HepG2 (cell line): Measurements from ENCODE around the gene PHKG1. TPM values are rescaled to one million over a fixed set of nuclear protein-coding genes. Genes with fewer than 3 reads are reported as not detected.

Experiments used
- ELF4 ChIP-seq: sonication (generic); formaldehyde crosslinking; IDR thresholded peaks from 2 replicates; pipeline ENCODE4 v1.5.0; 2020; ENCODE audit warnings: missing genetic modification reagents, mild to moderate bottlenecking, moderate library complexity, borderline replicate concordance
- FOXA1 ChIP-seq, 2 experiments: fragments of 450-650 bp in 1 of 2; sonication (generic) in 1 of 2; formaldehyde crosslinking in 1 of 2; IDR thresholded peaks; 2 replicates each; pipeline versions ENCODE4 v1.4.0 to v1.6.1; 2016 to 2020; ENCODE audit warnings: missing genetic modification reagents in 1 of 2
- HMGXB4 ChIP-seq, 2 experiments: sonication (generic) in 1 of 2; formaldehyde crosslinking in 1 of 2; IDR thresholded peaks; 2 replicates each; pipeline versions ENCODE4 v1.4.0 to v1.6.1; 2018 to 2020; ENCODE audit warnings: missing genetic modification reagents in 2 of 2, borderline replicate concordance in 1 of 2, low read depth in 1 of 2, mild to moderate bottlenecking in 1 of 2, missing biosample characterization in 1 of 2
- JUN ChIP-seq: sonication (generic); formaldehyde crosslinking; IDR thresholded peaks from 2 replicates; pipeline ENCODE4 v1.4.0; 2020; ENCODE audit warnings: mild to moderate bottlenecking, missing genetic modification reagents
- KDM5B ChIP-seq: sonication (generic); formaldehyde crosslinking; IDR thresholded peaks from 2 replicates; pipeline ENCODE4 v1.4.0; 2020; ENCODE audit warnings: missing genetic modification reagents, mild to moderate bottlenecking, borderline replicate concordance
- MAFK ChIP-seq, 2 experiments: IDR thresholded peaks in 1 of 2; conservative IDR thresholded peaks in 1 of 2; 2 replicates each; pipeline ENCODE4 v1.6.1; 2011; ENCODE audit warnings: improper control_type of control experiment in 2 of 2, low read length in 2 of 2
- MED8 ChIP-seq: sonication (generic); formaldehyde crosslinking; IDR thresholded peaks from 2 replicates; pipeline ENCODE4 v1.8.1; 2023; ENCODE audit warnings: mild to moderate bottlenecking, missing genetic modification reagents; ENCODE audit not compliant: insufficient replicate concordance
- MTA3 ChIP-seq: sonication (generic); formaldehyde crosslinking; IDR thresholded peaks from 2 replicates; pipeline ENCODE4 v1.4.0; 2020; ENCODE audit warnings: missing genetic modification reagents
- MTF1 ChIP-seq: sonication (generic); formaldehyde crosslinking; IDR thresholded peaks from 2 replicates; pipeline ENCODE4 v1.5.0; 2020; ENCODE audit warnings: missing genetic modification reagents
- MYNN ChIP-seq: sonication (generic); formaldehyde crosslinking; IDR thresholded peaks from 2 replicates; pipeline ENCODE4 v1.4.0; 2020; ENCODE audit warnings: mild to moderate bottlenecking, low read depth, missing genetic modification reagents
- NRL ChIP-seq: sonication (generic); formaldehyde crosslinking; IDR thresholded peaks from 2 replicates; pipeline ENCODE4 v1.5.0; 2020; ENCODE audit warnings: missing genetic modification reagents, mild to moderate bottlenecking, moderate library complexity, borderline replicate concordance
- PBX3 ChIP-seq: sonication (generic); formaldehyde crosslinking; IDR thresholded peaks from 2 replicates; pipeline ENCODE4 v1.8.1; 2023; ENCODE audit warnings: missing genetic modification reagents, inconsistent platforms, borderline replicate concordance
- PHF21A ChIP-seq: sonication (generic); formaldehyde crosslinking; IDR thresholded peaks from 2 replicates; pipeline ENCODE4 v1.5.0; 2020; ENCODE audit warnings: mild to moderate bottlenecking, missing genetic modification reagents
- SNAPC2 ChIP-seq: sonication (generic); formaldehyde crosslinking; IDR thresholded peaks from 2 replicates; pipeline ENCODE4 v1.8.1; 2022; ENCODE audit warnings: mild to moderate bottlenecking, missing genetic modification reagents
- TMF1 ChIP-seq: sonication (generic); formaldehyde crosslinking; IDR thresholded peaks from 2 replicates; pipeline ENCODE4 v1.8.1; 2022; ENCODE audit warnings: low read depth, missing genetic modification reagents
- ZMYM3 ChIP-seq: sonication (generic); formaldehyde crosslinking; IDR thresholded peaks from 2 replicates; pipeline ENCODE4 v1.5.1; 2020; ENCODE audit warnings: mild to moderate bottlenecking, missing genetic modification reagents
- ZNF17 ChIP-seq: sonication (generic); formaldehyde crosslinking; IDR thresholded peaks from 2 replicates; pipeline ENCODE4 v1.5.0; 2020; ENCODE audit warnings: mild to moderate bottlenecking, missing genetic modification reagents
- ZNF547 ChIP-seq: sonication (generic); formaldehyde crosslinking; IDR thresholded peaks from 2 replicates; pipeline ENCODE4 v1.5.1; 2020; ENCODE audit warnings: mild to moderate bottlenecking, missing genetic modification reagents
- polyA plus RNA-seq, 8 experiments: library from polyadenylated mRNA; depleted of rRNA in 3 of 8; stranded (reverse) in 7 of 8; unstranded in 1 of 8; fragments of >200 nt; fragmentation: Illumina TruSeq in 4 of 8; extraction: Trizol in 4 of 8; gene quantifications; 2 replicates each; pipeline versions ENCODE4 v1.2.1 to v1.2.3, GENCODE V29; 2011 to 2016; ENCODE audit warnings: low read depth in 4 of 8, missing spikeins in 1 of 8, mixed read lengths in 1 of 8; ENCODE audit not compliant: insufficient read depth in 1 of 8
- total RNA-seq, 5 experiments: library from RNA; depleted of rRNA; stranded (reverse); fragments of >200 nt; fragmentation: Illumina TruSeq; extraction: Trizol; gene quantifications; 2 replicates each; pipeline ENCODE4 v1.2.3, GENCODE V29; 2016; ENCODE audit warnings: low read depth in 1 of 5
- TF ChIP-seq, protein P1 (sequence below): sonication (generic); formaldehyde crosslinking; IDR thresholded peaks from 2 replicates; pipeline ENCODE4 v1.9.0; 2021; ENCODE audit warnings: mild to moderate bottlenecking, missing genetic modification reagents

The PHKG1 gene
- total and polyA plus RNA-seq, 2 of the 13 experiments (the other 11 are each of a cell fraction or from before 2014, with no cell fraction given), result 0.44 to 0.71 TPM

- TF ChIP-seq ZNF17 (CRISPR knock-in tag), result no peak
- TF ChIP-seq SNAPC2 (CRISPR knock-in tag), result 0 out of 2 replicates have a peak, but pooled peaks have one; percentile 66
- peak; percentile 89 for TF ChIP-seq TMF1
- TF ChIP-seq ELF4, result peak; percentile 38; the same call in 1 of the 2 replicates
- no peak for TF ChIP-seq FOXA1 (IDR thresholded peaks at IDR 0.05)
- 0 out of 2 replicates have a peak, but pooled peaks have one; percentile 30 for TF ChIP-seq FOXA1 (CRISPR knock-in tag; IDR thresholded peaks at IDR 0.05)
- peak; percentile 89 for TF ChIP-seq KDM5B (CRISPR knock-in tag)
- TF ChIP-seq MTA3 (CRISPR knock-in tag), result no peak
- peak; percentile 63 to 70; a peak in 3 of 4 replicates for TF ChIP-seq HMGXB4 (CRISPR knock-in tag; IDR thresholded peaks at IDR 0.05; ENCODE audit: borderline replicate concordance in 1 of 2, low read depth in 1 of 2)
- TF ChIP-seq PHF21A (CRISPR knock-in tag), result peak; percentile 72
- no peak for TF ChIP-seq JUN (CRISPR knock-in tag)
- TF ChIP-seq PBX3 (CRISPR knock-in tag), result peak; percentile 45; the same call in 1 of the 2 replicates
- peak; percentile 62; the same call in 1 of the 2 replicates for TF ChIP-seq NRL
- TF ChIP-seq MTF1 (CRISPR knock-in tag), result no peak
- TF ChIP-seq, protein P1, sequence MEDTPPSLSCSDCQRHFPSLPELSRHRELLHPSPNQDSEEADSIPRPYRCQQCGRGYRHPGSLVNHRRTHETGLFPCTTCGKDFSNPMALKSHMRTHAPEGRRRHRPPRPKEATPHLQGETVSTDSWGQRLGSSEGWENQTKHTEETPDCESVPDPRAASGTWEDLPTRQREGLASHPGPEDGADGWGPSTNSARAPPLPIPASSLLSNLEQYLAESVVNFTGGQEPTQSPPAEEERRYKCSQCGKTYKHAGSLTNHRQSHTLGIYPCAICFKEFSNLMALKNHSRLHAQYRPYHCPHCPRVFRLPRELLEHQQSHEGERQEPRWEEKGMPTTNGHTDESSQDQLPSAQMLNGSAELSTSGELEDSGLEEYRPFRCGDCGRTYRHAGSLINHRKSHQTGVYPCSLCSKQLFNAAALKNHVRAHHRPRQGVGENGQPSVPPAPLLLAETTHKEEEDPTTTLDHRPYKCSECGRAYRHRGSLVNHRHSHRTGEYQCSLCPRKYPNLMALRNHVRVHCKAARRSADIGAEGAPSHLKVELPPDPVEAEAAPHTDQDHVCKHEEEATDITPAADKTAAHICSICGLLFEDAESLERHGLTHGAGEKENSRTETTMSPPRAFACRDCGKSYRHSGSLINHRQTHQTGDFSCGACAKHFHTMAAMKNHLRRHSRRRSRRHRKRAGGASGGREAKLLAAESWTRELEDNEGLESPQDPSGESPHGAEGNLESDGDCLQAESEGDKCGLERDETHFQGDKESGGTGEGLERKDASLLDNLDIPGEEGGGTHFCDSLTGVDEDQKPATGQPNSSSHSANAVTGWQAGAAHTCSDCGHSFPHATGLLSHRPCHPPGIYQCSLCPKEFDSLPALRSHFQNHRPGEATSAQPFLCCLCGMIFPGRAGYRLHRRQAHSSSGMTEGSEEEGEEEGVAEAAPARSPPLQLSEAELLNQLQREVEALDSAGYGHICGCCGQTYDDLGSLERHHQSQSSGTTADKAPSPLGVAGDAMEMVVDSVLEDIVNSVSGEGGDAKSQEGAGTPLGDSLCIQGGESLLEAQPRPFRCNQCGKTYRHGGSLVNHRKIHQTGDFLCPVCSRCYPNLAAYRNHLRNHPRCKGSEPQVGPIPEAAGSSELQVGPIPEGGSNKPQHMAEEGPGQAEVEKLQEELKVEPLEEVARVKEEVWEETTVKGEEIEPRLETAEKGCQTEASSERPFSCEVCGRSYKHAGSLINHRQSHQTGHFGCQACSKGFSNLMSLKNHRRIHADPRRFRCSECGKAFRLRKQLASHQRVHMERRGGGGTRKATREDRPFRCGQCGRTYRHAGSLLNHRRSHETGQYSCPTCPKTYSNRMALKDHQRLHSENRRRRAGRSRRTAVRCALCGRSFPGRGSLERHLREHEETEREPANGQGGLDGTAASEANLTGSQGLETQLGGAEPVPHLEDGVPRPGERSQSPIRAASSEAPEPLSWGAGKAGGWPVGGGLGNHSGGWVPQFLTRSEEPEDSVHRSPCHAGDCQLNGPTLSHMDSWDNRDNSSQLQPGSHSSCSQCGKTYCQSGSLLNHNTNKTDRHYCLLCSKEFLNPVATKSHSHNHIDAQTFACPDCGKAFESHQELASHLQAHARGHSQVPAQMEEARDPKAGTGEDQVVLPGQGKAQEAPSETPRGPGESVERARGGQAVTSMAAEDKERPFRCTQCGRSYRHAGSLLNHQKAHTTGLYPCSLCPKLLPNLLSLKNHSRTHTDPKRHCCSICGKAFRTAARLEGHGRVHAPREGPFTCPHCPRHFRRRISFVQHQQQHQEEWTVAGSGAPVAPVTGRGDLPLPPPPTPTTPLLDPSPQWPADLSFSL (CRISPR knock-in tag), result no peak
- peak; percentile 88 for TF ChIP-seq ZNF547
- TF ChIP-seq MED8 (CRISPR knock-in tag), result peak; percentile 69
- TF ChIP-seq MYNN (CRISPR knock-in tag), result 0 out of 2 replicates have a peak, but pooled peaks have one; percentile 70
- TF ChIP-seq MAFK (conservative IDR thresholded peaks at IDR 0.05 in 1 of 2, IDR thresholded peaks at IDR 0.05 in 1 of 2; ENCODE audit: low read length in 2 of 2), result no peak
- no peak for TF ChIP-seq ZMYM3
These were observed 28.7 kb downstream of the PHKG1 start, which contains the start of gene SUMF2 (continued) for GRCh38 chr7:56063882-56064625.
